ENCODE results near the gene CCR1. TPM values are rescaled to one million over a fixed set of nuclear protein-coding genes. Genes with fewer than 3 reads are reported as not detected.
A peak's percentile ranks its signal among the peaks of the same experiment; 100 is the strongest.

Gene CCR1
- total RNA-seq (2014; rRNA removed; shearing (Covaris generic)) (not detected in 2 replicates), polyA plus RNA-seq (2016; fragmentation: Nextera tagmentation; extraction: Ambion mirVana) (0.12 TPM in 1 of 2 replicates, not detected in the other)
- long read RNA-seq, result 0 reads

- Mint-ChIP-seq H3K27ac (no peak within 1 kb of the TSS), H3K4me3 (no peak within 1 kb of the TSS), H3K27me3 (ENCODE audit: insufficient read depth, low read depth, poor library complexity) (peaks cover 2% of the 10 kb centered on the region), H3K9me3 (peaks cover 2% of the 10 kb centered on the region; the same call in 1 of the 3 replicates), H3K4me1 (peaks cover 8% of the 10 kb centered on the region), H3K36me3 (ENCODE audit: low read depth) (no peaks in the 10 kb centered on the region)
- peak; percentile 90 for ATAC-seq
- Histone ChIP-seq H4K20me1 (replicated peaks; ENCODE audit: insufficient read depth) (no peaks in the 10 kb centered on the region), H3K27ac (ENCODE audit: low read depth) (no peak within 1 kb of the TSS), H3K27me3 (ENCODE audit: insufficient read depth) (no peaks in the 10 kb centered on the region), H3K4me1 (ENCODE audit: insufficient read depth) (peaks cover 5% of the 10 kb centered on the region; the same call in 1 of the 2 replicates), H3F3A (replicated peaks; ENCODE audit: low read depth) (no peaks in the 10 kb centered on the region), H3K79me2 (replicated peaks; ENCODE audit: insufficient read depth) (no peaks in the 10 kb centered on the region), H3K4me2 (no peak within 1 kb of the TSS), H3K36me3 (ENCODE audit: insufficient read depth) (no peaks in the 10 kb centered on the region), H2AFZ (0 out of 2 replicates have a peak within 1 kb of the TSS, but pooled peaks have one; percentile 6), H3K9me2 (ENCODE audit: insufficient read depth) (peaks cover 19% of the 10 kb centered on the region), H3K4me3 (no peak within 1 kb of the TSS)
- DNase-seq (ENCODE audit: low spot score), result peak; percentile 77
- no peak for TF ChIP-seq NANOG (IDR thresholded peaks at IDR 0.05; ENCODE audit: borderline replicate concordance)
- TF ChIP-seq, protein P1, sequence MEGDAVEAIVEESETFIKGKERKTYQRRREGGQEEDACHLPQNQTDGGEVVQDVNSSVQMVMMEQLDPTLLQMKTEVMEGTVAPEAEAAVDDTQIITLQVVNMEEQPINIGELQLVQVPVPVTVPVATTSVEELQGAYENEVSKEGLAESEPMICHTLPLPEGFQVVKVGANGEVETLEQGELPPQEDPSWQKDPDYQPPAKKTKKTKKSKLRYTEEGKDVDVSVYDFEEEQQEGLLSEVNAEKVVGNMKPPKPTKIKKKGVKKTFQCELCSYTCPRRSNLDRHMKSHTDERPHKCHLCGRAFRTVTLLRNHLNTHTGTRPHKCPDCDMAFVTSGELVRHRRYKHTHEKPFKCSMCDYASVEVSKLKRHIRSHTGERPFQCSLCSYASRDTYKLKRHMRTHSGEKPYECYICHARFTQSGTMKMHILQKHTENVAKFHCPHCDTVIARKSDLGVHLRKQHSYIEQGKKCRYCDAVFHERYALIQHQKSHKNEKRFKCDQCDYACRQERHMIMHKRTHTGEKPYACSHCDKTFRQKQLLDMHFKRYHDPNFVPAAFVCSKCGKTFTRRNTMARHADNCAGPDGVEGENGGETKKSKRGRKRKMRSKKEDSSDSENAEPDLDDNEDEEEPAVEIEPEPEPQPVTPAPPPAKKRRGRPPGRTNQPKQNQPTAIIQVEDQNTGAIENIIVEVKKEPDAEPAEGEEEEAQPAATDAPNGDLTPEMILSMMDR (conservative IDR thresholded peaks at IDR 0.05; ENCODE audit: low read depth in 2 of 2), result peak; percentile 82 to 83
Measured at GRCh38 chr3:46208167-46208704, at the start of gene CCR1. CCR1 (minus strand) TSS chr3:46208313; CDS start chr3:46204313, 4,000 bp downstream.

GRCh38 chr3:46252980-46253379, 44.9 kb upstream of the CCR1 start:
- no peak overlapping the region for H3K27ac ChIP-seq (ENCODE audit: low read depth)
- peaks cover 16% of the 10 kb centered on the region for H3K36me3 Mint-ChIP-seq (ENCODE audit: low read depth)
- no peaks in the 10 kb centered on the region for H4K20me1 ChIP-seq (replicated peaks; ENCODE audit: insufficient read depth)
- ATAC-seq, result no peak
- 0 out of 2 replicates have a peak, but pooled peaks cover 2% of the 10 kb centered on the region for H3K9me2 ChIP-seq (ENCODE audit: insufficient read depth)
- no peaks in the 10 kb centered on the region for H3K27me3 Mint-ChIP-seq (ENCODE audit: insufficient read depth, low read depth, poor library complexity)
- no peak for DNase-seq (ENCODE audit: low spot score)
- no peaks in the 10 kb centered on the region for H3K36me3 ChIP-seq (ENCODE audit: insufficient read depth)
- H3K4me1 Mint-ChIP-seq, result no peaks in the 10 kb centered on the region
- no peak overlapping the region for H2AFZ ChIP-seq
- no peak overlapping the region for H3K27ac Mint-ChIP-seq
- peaks cover 28% of the 10 kb centered on the region for H3K9me3 Mint-ChIP-seq
- H3K79me2 ChIP-seq (replicated peaks; ENCODE audit: insufficient read depth), result no peaks in the 10 kb centered on the region
- H3K4me3 Mint-ChIP-seq, result no peak overlapping the region
- no peak overlapping the region for H3K4me2 ChIP-seq
- no peak overlapping the region for H3K4me3 ChIP-seq
- no peaks in the 10 kb centered on the region for H3K27me3 ChIP-seq (ENCODE audit: insufficient read depth)
- H3F3A ChIP-seq (replicated peaks; ENCODE audit: low read depth), result no peaks in the 10 kb centered on the region
- H3K4me1 ChIP-seq (ENCODE audit: insufficient read depth), result no peaks in the 10 kb centered on the region
- TF ChIP-seq, protein P1 (conservative IDR thresholded peaks at IDR 0.05; ENCODE audit: low read depth in 2 of 2), result no peak
- TF ChIP-seq ZNF331 (CRISPR knock-in tag; IDR thresholded peaks at IDR 0.05; ENCODE audit: low read depth), result no peak
- no peak for TF ChIP-seq CREB1 (CRISPR knock-in tag; IDR thresholded peaks at IDR 0.05; ENCODE audit: low read depth)
- no peak for TF ChIP-seq POLR2AphosphoS5 (IDR thresholded peaks at IDR 0.05; ENCODE audit: low read depth)
- no peak for TF ChIP-seq JUNB (IDR thresholded peaks at IDR 0.05; ENCODE audit: unreplicated experiment)
- TF ChIP-seq NANOG (IDR thresholded peaks at IDR 0.05; ENCODE audit: borderline replicate concordance), result no peak
- TF ChIP-seq STAT1 (IDR thresholded peaks at IDR 0.05; ENCODE audit: unreplicated experiment), result no peak
- TF ChIP-seq EZH2 (IDR thresholded peaks at IDR 0.05; ENCODE audit: low read depth, unreplicated experiment), result no peak
- no peak for TF ChIP-seq ZNF114 (CRISPR knock-in tag; IDR thresholded peaks at IDR 0.05)
- no peak for TF ChIP-seq REST (IDR thresholded peaks at IDR 0.05; ENCODE audit: unreplicated experiment)
- TF ChIP-seq, protein P2, sequence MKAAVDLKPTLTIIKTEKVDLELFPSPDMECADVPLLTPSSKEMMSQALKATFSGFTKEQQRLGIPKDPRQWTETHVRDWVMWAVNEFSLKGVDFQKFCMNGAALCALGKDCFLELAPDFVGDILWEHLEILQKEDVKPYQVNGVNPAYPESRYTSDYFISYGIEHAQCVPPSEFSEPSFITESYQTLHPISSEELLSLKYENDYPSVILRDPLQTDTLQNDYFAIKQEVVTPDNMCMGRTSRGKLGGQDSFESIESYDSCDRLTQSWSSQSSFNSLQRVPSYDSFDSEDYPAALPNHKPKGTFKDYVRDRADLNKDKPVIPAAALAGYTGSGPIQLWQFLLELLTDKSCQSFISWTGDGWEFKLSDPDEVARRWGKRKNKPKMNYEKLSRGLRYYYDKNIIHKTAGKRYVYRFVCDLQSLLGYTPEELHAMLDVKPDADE (IDR thresholded peaks at IDR 0.05), result no peak
- TF ChIP-seq EZH2phosphoT487 (IDR thresholded peaks at IDR 0.05; ENCODE audit: unreplicated experiment), result no peak
